Bone marrow (tissue), 2 donors: ENCODE measurements around the gene ACAP2.
"Not testable (repeated sequence)": the region's sequence is repeated elsewhere in the genome, so short reads cannot be mapped to it uniquely, and the experiment has no call there.

Experiments used
- DNase-seq, 2 donors: peaks; one replicate each; lab custom pipeline; 2025; lab: John Stamatoyannopoulos, UW

Gene ACAP2

DNA sequence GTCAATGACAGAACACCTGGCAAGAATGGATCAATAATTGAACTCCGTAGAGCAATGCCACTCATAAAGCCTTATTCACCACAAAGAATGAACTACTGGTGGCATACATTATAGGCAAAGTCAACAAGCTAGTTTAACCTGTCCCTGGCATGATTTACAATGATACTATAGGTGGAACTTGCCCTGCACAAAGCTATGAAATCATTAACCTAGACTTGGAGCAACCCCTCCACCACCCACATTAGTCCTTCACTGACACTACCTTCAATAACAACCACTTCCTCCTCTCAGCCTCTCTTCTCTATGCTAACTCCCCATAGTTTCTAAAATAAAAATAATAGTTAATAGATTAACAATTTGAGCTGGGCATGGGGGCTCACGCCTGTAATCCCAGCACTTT, 54.4 kb downstream of the ACAP2 start:
- DNase-seq, result no peak

DNA sequence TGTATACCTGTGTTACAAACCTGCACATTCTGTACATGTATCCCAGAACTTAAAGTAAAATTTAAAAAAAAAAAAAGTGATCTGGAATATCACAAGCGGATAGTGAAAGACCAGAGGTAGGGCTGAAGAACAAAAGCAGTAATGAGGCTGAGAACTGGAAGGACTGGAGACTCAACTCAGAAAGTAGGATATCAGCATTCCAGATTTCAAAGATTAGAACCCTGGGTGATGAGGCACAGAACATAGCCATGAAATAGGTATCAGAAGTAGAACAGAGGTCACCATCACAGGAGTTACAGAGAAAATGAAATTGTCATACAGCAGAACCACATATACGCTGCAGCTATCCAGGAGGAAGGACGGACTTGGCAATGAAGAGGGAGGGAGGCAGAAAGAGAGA, 56.1 kb downstream of the ACAP2 start:
- DNase-seq, result no peak

DNA sequence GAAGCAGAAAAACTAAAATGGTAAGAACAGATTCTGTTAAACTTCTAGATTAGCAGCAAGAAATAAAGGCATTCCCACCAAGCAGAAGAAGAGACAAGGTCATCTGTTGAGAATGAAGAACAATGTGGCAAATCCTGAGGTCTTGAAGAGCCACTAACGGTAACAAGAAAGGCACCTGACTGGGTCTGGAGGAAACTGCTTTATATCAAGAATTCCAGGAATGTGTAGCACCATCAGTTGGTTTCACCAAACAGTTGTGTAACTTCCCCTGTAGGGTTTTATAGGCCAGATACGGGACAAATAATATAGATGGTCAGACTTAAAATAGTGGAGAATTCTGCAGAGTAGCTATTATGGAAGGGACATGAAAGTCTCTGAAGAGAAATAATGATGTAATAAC, 57.3 kb downstream of the ACAP2 start:
- DNase-seq, result no peak

DNA sequence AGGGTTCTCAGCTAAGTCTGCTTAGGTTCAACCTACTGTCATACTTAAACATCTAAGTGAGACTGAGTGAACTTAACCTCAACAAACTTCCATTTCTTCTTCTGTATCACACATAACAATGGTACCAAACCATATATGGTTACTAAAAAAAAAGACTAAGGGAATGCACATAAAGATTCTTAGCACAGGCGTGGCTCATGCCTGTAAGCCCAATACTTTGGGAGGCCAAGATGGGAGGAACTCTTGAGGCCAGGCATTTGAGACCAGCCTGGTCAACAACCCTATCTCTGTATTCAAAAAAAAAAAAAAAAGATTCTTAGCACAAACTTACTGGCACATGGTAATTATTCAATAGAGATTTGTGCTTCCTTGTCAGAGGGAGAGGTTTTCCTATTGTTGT, 57.9 kb downstream of the ACAP2 start:
- no peak for DNase-seq

DNA sequence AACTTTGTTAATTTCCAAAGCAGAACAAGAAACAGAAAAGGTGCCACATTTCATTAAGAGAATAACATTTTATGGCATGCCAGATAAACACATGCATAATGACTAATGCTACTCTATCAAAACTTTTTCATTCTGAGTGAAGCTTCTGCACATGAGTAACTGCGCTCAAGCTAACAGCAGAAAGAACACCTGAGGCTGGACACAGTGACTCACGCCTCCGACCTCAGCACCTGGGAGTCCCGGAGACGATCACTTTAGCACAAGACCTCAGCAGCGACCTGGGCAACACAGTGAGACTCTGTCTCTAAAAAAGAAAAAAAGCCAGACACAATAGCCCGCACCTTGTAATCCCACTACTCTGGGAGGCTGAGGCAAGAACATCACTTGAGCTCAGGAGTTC, 70.6 kb downstream of the ACAP2 start:
- no peak for DNase-seq

DNA sequence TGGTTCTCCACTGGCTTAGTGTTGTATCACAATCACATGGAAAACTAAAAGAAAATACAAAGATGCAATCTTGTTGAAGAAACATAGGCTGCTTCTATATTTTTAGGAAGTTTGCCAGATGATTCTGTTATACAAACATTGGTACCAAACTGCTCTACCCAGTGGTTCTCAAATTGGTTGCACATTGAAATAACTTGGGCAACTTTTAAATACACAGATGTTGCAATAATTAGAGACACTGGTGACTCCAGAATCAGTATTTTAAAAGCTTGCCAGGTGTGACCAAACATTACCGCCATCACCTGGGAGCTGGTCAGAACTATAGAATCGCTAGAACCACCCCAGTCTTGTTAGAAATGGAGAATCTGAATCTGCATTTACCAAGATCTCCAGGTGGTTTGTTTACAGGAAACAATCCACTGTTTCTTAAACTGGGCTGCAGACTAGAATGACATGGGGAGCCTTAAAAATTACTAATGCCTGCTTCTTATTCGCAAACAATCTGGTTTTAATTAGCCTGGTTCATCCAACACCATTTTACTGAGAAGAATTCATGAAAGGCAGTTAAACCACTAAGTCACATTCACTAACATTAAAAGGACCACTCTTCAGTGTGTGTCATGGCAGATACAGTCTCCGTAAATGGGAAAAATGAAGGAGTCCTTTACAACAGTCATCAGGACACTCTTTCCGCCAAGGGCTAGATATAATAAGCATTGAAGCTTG, 76.5 kb downstream of the ACAP2 start:
- no peak for DNase-seq

DNA sequence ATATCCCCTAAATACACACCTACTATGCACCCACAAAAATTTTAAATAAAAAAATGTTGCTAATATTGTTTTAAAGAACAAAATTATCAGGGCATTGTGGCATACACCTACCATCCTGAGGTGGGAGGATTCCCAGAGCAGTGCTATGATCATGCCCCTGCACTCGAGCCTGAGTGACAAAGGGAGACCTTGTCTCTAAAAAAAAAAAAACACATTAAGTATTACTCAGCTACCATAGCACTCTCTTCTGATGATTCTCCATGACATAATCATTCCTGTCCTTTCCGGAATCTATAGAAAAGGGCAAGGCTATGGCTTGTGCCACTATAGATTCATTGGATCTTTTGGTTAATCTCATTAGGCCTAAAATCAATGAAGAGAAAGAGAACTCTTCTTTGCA, 77.4 kb downstream of the ACAP2 start:
- DNase-seq, result no peak

DNA sequence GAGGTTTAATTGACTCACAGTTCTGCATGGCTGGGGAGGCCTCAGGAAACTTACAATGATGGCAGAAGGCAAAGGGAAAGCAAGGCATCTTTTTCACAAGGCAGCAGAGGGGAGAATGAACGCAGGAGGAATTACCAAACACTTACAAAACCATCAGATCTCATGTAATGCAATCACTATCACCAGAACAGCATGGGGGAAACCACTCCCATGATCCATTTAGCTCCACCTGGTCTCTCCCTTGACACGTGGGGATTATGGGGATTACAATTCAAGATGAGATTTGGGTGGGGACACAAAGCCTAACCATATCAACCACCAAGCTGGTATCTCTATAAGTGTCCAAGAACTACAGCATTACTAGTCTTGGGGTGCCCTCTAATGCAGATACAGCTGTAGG, 85.0 kb downstream of the ACAP2 start:
- not testable (repeated sequence) for DNase-seq

DNA sequence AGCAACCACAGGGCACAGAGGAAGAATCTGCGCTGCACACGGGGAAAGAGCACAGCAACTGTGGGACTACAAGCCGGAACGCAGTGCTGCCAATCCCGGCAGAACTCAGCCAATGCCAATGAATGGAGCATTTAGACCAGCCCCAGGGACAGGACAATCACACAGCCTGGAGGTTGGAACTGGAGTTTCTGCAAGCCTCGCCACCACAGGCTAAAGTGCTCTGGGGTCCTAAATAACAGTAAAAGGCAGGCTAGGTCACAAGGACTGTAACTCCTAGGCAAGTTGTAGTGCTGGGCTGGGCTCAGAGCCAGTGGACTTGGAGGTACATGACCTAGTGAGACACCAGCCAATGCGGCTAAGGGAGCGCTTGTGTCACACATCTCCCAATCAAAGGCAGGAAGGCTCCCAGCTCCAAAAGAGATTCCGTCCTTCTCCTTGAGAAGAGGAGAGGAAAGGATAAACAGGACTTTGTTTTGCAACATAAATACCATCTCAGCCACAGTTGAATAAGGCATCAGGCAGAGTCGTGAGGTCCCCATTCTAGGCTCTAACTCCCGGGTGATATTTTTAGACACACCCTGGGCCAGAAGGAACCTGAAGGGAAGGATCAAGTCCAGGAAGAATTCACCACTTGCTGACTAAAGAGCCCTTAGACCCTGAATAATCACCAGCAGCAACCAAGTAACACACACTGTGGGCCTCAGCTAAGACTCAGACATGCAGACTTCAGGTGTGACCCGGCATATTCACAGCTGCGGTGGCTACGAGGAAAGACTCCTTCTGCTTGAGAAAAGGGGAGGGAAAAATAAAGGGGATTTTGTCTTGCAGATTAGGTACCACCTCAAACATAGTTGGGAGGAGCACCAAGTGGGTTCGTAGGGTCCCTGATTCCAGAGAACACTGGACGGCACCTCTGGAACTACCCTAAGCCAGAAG, 86.4 kb downstream of the ACAP2 start:
- DNase-seq, result no peak

DNA sequence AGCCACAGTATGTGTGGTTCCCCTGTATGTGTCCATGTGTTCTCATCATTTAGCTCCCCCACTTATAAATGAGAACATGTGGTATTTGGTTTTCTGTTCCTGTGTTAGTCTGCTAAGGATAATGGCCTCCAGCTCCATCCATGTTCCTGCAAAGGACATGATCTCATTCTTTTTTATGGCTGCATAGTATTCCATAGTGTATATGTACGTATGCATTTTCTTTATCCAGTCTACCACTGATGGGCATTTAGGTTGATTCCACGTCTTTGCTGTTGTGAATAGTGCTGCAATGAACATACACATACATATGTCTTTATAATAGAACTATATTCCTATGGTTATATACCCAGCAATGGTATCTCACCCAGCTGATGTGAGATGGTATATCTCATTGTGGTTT, 88.8 kb downstream of the ACAP2 start:
- DNase-seq, result not testable (repeated sequence)

DNA sequence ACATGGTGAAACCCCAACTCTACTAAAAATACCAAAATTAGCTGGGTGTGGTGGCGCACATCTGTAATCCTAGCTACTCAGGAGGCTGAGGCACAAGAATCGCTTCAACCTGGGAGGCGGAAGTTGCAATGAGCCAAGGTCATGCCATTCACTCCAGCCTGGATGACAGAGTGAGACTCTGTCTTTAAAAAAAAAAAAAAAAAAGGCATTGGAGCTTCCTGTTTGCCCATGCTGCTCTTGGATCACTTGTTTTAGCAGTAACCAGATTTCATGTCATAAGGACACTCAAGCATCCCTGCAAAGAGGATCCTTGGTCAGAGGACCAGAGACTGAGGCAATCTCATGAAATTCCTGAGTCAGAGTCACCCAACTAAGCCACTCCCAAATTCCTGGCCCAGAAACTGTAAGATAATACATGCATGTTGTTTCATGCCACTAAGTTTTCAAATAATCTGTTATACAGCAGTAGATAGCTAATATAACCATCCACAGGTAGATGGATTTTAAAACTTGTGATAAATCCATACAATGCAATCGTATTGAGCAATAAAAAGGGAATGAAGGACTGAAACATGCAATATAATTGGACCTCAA, 89.8 kb downstream of the ACAP2 start:
- no peak for DNase-seq

DNA sequence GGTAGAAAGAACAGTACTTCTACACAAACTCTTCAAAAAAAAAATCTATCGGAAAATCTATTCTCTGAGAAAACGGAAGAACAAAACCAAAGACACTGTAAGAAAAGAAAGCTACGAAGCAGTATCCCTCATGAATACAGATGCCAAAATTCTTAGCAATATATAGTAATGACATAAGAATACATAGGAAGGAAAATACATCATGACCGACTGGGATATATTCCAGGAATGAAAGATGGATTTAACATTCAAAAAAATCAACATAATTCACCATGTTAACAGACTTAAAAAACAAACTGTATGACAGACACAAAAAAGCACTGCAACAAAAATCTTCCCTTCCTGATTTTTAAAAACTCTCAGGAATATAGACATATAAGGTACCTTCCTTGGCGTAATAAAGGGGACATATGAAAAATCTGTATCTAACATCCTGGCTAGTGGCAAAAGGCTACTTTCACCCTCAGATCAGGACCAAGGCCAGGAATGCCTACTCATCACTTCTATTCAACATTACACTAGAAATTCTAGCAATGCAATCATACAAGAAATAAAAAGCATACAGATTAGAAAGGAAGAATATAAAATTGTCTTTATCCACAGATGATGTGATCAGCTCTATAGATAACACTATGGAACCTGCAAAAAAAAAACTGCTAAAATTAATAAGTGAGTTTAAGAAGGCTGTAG, 94.2 kb downstream of the ACAP2 start:
- no peak for DNase-seq

DNA sequence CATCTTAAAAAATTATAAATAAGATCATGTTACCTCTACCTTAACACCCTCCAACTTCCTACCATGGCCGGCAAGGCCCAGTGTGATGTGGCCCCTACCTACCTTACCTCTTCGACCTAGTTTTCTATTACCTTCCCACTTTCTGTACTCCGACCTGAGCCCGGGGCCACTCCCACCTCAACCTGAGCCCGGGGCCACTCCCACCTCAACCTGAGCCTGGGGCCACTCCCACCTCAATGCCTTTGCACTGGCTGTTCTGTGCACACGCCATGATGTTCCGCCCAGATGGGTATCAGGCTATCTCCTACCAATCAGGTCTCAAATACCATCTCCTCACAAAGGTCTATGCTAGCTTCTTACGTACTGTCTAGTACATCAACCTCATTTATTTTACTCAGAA, 105.1 kb downstream of the ACAP2 start:
- no peak for DNase-seq

DNA sequence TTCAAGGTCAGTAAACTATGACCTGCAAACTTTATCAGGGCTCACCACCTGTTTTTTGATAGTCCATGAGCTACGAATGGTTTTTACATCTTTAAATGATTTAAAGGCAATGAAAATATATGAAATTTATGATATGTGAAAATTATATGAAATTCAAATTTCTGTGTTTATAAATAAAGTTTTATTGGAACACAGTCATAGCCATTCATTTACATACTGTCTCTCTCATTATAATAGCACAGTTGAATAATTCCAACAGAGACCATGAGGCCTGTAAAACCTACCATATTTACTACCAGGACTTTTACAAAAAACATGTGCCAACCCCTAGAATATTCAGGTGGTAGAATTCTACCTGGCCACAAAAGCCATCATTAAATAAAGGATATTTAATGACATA, 107.9 kb downstream of the ACAP2 start:
- no peak for DNase-seq

DNA sequence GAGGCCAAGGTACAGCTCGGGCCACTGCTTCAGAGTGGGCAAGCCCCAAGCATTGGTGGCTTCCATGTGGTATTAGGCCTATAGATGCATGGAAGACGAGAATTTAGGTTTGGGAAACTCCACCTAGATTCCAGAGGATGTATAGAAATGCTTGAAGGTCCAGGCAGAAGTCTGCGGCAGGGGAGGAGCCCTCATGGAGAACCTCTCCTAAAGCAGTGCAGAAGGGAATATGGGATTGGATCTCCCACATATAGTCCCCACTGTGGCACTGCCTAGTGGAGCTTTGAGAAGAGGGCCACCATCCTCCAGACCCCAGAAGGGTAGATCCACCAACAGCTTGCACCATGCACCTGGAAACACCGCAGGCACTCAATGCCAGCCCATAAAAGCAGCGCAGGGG, 123.8 kb downstream of the ACAP2 start:
- no peak for DNase-seq

DNA sequence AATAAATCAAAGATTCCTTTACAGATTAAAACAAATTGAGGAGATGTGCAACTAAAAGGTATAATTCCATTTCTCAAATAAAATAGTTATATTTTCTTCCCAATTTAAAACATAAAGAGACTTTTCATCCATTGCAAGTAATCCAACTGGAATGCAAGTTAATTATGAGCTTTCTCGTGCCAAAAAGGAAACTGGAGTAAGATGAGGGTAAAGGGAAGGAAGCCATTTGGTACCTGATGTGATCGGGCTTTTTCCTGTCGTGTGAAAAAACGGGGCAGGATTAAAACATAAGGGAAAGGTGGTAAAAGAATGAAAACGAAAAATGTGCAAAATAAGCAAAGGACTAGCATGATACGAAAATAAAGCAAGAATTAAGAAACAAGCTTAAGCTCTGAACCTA, 130.1 kb downstream of the ACAP2 start:
- DNase-seq, result no peak

DNA sequence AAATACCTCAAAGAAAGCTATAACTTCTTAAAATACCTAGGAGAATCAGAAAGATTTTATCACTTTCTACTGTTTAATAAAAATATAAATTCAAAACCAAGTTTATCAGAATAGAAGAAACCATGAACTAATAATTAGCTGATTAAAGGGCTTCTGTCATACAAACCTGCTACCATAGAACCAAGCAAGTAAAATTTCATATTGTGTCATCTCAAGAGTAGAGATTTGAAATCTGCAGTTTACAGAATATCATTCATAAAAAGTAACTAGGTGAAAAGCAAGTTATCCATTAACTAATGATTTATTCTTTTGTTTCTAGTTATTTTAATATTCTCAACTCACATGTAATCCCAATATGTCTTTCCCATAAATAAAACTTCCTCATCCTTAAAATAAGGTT, 135.1 kb downstream of the ACAP2 start:
- DNase-seq, result no peak

DNA sequence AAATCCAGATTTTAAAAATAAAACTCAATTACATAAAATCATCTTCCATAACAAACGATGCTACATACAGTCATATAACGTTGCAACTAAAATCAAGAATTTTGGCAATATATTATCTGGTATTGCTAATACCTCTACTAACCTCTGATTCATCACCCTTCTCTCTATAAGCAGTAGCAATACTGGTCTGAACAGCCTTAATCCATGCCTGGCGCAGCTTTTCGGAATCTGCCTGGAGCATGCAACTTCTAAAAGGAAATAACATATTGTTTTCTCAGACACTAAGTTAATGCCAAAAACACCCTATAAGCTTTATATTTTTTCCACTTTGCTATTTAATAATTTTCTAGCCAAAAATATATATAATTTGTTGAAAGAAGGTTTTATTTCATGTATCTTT, 136.5 kb downstream of the ACAP2 start:
- DNase-seq, result no peak

DNA sequence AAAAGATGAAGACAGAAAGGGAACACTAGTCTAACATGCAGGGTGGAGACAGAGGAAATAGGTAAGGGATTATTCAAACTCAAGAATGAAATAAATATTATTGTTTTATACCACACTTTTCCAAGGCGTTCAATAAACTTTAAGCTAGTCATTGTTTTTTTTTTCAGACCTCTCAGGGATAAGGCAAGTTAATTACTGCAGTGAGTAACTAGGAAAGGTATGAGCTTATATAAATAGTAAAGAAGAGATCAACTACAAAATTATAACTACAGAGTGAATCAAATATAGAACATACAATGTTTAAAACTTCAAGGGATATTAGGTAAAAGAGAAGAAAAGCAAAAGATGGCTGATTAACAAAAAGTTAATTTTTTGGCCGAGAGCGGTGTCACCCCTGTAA, 140.4 kb downstream of the ACAP2 start:
- no peak for DNase-seq

DNA sequence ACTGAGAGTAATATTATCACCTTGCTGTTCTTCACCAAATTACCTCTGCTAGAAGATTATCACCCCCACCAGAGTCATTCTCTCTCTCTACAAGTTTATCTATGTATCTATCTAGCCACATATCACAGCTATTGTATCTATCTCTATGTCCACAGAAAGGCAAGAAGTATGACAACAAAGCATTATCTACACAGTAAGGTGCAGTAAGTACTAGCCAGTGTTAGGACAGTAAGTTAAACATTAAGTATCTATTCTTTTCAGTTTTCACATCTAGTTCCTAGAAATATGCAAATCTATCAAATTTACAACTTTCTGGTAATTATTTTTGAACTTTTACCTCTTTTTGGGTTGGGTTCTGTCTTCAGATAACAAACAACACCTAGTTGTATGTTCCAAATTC, 145.4 kb downstream of the ACAP2 start:
- no peak for DNase-seq

DNA sequence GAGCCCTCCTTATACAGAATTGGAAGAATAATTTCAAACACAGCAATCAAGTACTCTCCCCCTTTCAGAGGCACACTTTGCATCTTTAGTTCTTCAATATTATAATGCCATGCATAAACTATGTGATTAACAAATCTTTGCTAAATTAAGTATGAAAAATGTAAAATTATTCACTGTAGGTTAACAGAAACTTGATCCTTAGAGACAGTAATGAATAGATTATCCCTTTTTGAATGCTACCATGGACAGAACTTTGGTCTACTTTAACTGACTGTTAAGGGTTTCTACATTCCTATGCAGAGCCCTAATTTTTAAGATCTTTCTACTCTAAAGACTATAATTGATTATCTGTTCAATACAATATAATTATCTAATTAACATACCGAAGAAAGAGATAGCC, 146.2 kb downstream of the ACAP2 start:
- DNase-seq, result no peak

DNA sequence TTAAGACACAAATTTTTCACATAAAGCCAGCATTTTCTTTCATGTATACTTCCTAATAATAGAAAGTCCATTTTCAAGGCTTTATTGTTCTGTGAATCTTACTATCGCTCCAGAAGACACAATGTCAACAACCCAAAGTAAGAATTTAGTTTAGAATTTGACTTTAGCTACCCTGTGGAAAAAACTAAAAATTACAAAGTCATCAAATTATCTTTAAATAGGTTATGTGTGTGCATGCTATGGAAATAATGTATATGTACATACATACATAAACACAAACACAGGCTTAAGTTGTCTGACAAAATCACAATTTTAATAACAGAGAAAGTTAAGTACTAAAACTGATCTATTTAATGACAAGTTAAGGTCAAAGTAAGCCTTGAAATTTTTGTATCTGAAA, 151.7 kb downstream of the ACAP2 start:
- DNase-seq, result no peak
